OCI-LY7 (cell line): ENCODE measurements around the gene SUGP2. TPM values are rescaled to one million over a fixed set of nuclear protein-coding genes. Genes with fewer than 3 reads are reported as not detected.

Source experiments
- BruUV-seq: library from RNA; stranded (reverse); fragments of 400-500 nt; replicated peaks from 2 replicates; lab custom pipeline; 2021; lab: Mats Ljungman, UMichigan
- CTCF ChIA-PET: fragments of 300-600 bp; sonication (Branson Sonifier 250); formaldehyde crosslinking; loops from one replicate; lab custom pipeline; 2022; ENCODE audit warnings: antibody characterized with exemption; ENCODE audit not compliant: unreplicated experiment; lab: Charles Lee
- POLR2A ChIA-PET: fragments of 300-600 bp; sonication (Branson Sonifier 250); formaldehyde crosslinking; loops from one replicate; lab custom pipeline; 2022; ENCODE audit warnings: antibody characterized with exemption; lab: Charles Lee
- DNase-seq: peaks from one replicate; pipeline ENCODE4 v3.0.0-alpha.2; 2015; ENCODE audit warnings: low spot score
- H2AFZ ChIP-seq: fragments of 200-600 bp; sonication (generic), shearing (Covaris generic); 2 replicates; pipeline ENCODE4 v1.6.1; 2014; ENCODE audit warnings: mild to moderate bottlenecking, antibody characterized with exemption, low read length, moderate library complexity
- H3K27ac ChIP-seq: fragments of 200-600 bp; sonication (generic); 2 replicates; pipeline ENCODE4 v1.5.1; 2014; ENCODE audit warnings: mixed run types, low read depth, mild to moderate bottlenecking, moderate library complexity, low read length, inconsistent platforms; ENCODE audit not compliant: poor library complexity, severe bottlenecking
- H3K36me3 ChIP-seq: fragments of 200-600 bp; sonication (generic); 2 replicates; pipeline ENCODE4 v1.6.1; 2014; ENCODE audit warnings: mild to moderate bottlenecking, antibody characterized with exemption, low read length, moderate library complexity, mixed read lengths; ENCODE audit not compliant: insufficient read depth
- H3K4me1 ChIP-seq: fragments of 200-600 bp; sonication (generic); 2 replicates; pipeline ENCODE4 v1.5.1; 2014; ENCODE audit warnings: mild to moderate bottlenecking, low read length; ENCODE audit not compliant: insufficient read depth, poor library complexity, severe bottlenecking
- H3K4me2 ChIP-seq: fragments of 200-600 bp; sonication (generic); 2 replicates; pipeline ENCODE4 v1.6.1; 2014; ENCODE audit warnings: mild to moderate bottlenecking, low read length
- H3K4me3 ChIP-seq: fragments of 200-600 bp; sonication (generic); 2 replicates; pipeline ENCODE4 v1.5.1; 2014; ENCODE audit warnings: mild to moderate bottlenecking, low read depth, low read length; ENCODE audit not compliant: poor library complexity, severe bottlenecking
- H3K79me2 ChIP-seq: fragments of 200-600 bp; sonication (generic); 2 replicates; pipeline ENCODE4 v1.6.1; 2016; ENCODE audit warnings: low read depth, mild to moderate bottlenecking, low read length, moderate library complexity, mixed read lengths; ENCODE audit not compliant: insufficient read depth
- H3K9me2 ChIP-seq: fragments of 200-600 bp; sonication (generic); 2 replicates; pipeline ENCODE4 v1.6.1; 2016; ENCODE audit warnings: mild to moderate bottlenecking, low read length, mixed read lengths; ENCODE audit not compliant: insufficient read depth
- H3K9me3 ChIP-seq: fragments of 200-600 bp; sonication (generic); 2 replicates; pipeline ENCODE4 v1.6.1; 2014; ENCODE audit warnings: mild to moderate bottlenecking, mixed run types, low read length, mixed read lengths
- H4K20me1 ChIP-seq: fragments of 200-600 bp; sonication (generic); 2 replicates; pipeline ENCODE4 v1.6.1; 2014; ENCODE audit warnings: mild to moderate bottlenecking, antibody characterized with exemption, low read length, moderate library complexity, mixed read lengths; ENCODE audit not compliant: insufficient read depth
- EZH2phosphoT487 ChIP-seq: fragments of 200-600 bp; sonication (generic); IDR thresholded peaks from 2 replicates; pipeline ENCODE4 v1.6.1; 2018; ENCODE audit warnings: low read depth, borderline replicate concordance, mild to moderate bottlenecking, mixed run types, antibody characterized with exemption, low read length, moderate library complexity, mixed read lengths
- intact Hi-C: fragments of 100-400 bp; cut with micrococcal nuclease; formaldehyde crosslinking; loops from one replicate; pipeline ENCODE4 v1.10.0; 2022; ENCODE audit not compliant: unreplicated experiment
- total RNA-seq, 2 experiments: library from RNA; depleted of rRNA in 1 of 2; stranded (reverse); fragments of >200 nt in 1 of 2; shearing (Covaris generic) in 1 of 2; gene quantifications; 2 replicates each; pipeline ENCODE4 v1.2.3, GENCODE V29; 2014 to 2022
- TF ChIP-seq, protein P1 (sequence below): fragments of 200-600 bp; sonication (generic); conservative IDR thresholded peaks from 2 replicates; pipeline ENCODE4 v1.5.1; 2014; ENCODE audit warnings: mild to moderate bottlenecking, antibody characterized with exemption, low read length, moderate library complexity, mixed read lengths

Gene SUGP2
- total RNA-seq, 2 experiments from 2014 or later = 111 to 229 TPM

DNA sequence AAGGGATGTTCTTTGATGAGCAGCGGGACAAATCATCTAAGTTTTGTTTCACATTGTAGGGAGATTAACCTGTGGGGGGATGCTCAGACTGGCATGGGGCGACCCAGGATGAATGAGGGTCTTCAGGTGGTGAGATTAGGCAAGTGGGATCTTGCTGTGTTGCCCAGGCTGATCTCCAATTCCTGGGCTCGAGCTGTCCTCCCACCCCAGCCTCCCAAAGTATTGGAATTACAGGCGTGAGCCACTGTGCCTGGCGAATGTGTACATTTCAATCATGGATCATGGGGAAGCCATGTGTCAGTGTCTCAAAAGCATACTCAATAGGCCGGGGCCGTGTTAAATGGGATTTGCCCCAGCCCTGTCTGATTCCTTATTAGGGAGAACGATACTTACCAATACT, 38.6 kb upstream of the SUGP2 start:
- Histone ChIP-seq H3K4me1 (peaks cover 17% of the 10 kb centered on the region), H3K9me2 (no peaks in the 10 kb centered on the region), H2AFZ (no peak overlapping the region), H3K4me3 (no peak overlapping the region), H3K36me3 (peaks cover 5% of the 10 kb centered on the region; the same call in 1 of the 2 replicates), H4K20me1 (no peaks in the 10 kb centered on the region), H3K27ac (no peak overlapping the region), H3K79me2 (no peaks in the 10 kb centered on the region), H3K4me2 (no peak overlapping the region), H3K9me3 (no peaks in the 10 kb centered on the region)
- POLR2A ChIA-PET = no interaction called here
- DNase-seq = no peak
- CTCF ChIA-PET = no interaction called here
- TF ChIP-seq, protein P1, sequence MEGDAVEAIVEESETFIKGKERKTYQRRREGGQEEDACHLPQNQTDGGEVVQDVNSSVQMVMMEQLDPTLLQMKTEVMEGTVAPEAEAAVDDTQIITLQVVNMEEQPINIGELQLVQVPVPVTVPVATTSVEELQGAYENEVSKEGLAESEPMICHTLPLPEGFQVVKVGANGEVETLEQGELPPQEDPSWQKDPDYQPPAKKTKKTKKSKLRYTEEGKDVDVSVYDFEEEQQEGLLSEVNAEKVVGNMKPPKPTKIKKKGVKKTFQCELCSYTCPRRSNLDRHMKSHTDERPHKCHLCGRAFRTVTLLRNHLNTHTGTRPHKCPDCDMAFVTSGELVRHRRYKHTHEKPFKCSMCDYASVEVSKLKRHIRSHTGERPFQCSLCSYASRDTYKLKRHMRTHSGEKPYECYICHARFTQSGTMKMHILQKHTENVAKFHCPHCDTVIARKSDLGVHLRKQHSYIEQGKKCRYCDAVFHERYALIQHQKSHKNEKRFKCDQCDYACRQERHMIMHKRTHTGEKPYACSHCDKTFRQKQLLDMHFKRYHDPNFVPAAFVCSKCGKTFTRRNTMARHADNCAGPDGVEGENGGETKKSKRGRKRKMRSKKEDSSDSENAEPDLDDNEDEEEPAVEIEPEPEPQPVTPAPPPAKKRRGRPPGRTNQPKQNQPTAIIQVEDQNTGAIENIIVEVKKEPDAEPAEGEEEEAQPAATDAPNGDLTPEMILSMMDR = no peak
- TF ChIP-seq EZH2phosphoT487 = no peak
- no TSS peak for BruUV-seq
- intact Hi-C loops = no loop called here

DNA sequence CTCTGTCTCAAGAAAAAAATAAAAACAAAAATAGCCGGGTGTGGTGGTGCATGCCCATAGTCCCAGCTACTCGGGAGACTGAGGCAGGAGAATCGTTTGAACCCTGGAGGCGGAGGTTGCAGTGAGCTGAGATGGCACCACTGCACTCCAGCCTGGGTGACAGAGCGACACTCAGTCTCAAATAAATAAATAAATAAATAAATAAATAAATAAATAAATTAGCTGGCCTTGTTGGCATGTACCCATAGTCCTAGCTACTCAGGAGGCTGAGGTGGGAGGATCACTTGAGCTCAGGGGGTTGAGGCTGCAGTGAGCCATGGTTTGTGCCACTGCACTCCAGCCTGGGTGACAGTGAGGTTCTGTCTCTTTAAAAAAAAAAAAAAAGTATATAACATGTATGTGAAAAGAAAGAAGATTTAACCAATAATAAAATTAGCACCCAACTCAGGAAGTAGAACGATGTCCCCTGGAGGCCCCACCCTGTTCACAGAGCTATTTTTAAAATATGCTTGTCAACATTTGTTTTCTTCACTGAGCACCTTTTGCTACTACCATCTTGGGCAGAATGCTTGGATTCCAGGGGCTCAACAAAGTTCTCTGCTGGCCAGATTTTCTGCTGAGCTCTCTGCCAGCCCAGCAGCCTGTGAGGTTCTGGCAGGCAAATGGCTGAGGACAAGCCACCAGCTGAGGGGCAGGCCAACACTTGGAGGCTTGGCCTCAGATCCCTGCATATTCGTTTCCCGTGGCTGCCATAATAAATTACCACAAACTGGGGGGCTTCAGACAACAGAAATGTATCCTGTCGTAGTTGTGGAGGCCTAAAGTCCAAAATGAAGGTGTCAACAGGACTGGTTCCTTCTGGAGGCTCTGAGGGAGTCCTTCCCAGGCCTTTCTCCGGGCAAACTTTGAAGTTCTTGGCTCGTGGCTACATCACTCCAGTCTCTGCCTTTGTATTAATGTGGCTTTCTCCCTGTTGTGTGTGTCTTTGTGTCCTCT, 35.6 kb upstream of the SUGP2 start:
- TF ChIP-seq, protein P1 = no peak
- no peak for TF ChIP-seq EZH2phosphoT487
- Histone ChIP-seq H3K27ac (no peak overlapping the region), H3K36me3 (peaks cover 5% of the 10 kb centered on the region; the same call in 1 of the 2 replicates), H3K9me2 (no peaks in the 10 kb centered on the region), H3K4me1 (peaks cover 32% of the 10 kb centered on the region), H3K9me3 (no peaks in the 10 kb centered on the region), H3K4me2 (peak overlapping the region; percentile 43), H3K4me3 (no peak overlapping the region), H4K20me1 (no peaks in the 10 kb centered on the region), H3K79me2 (peaks cover 17% of the 10 kb centered on the region; the same call in 1 of the 2 replicates), H2AFZ (no peak overlapping the region)
- no TSS peak for BruUV-seq
- intact Hi-C loops = loop anchor here (10.0 kb wide), 1 partner anchor 256 kb away; the partner anchor contains the start of genes MAU2 and SUGP1
- POLR2A ChIA-PET = interaction anchor here (0.6 to 0.8 kb wide), 3 partner anchors 10 to 134 kb away, joined by 3 to 6 read pairs (median 3); partner anchors contain the start of gene NR2C2AP
- CTCF ChIA-PET = no interaction called here
- DNase-seq = peak; percentile 15
